Neural cell (in vitro differentiated cells): ENCODE data around the gene CEL.
"Not testable (repeated sequence)": the region's sequence is repeated elsewhere in the genome, so short reads cannot be mapped to it uniquely, and the experiment has no call there.

Experiments used
- EP300 ChIP-seq: fragments of 450-650 bp; conservative IDR thresholded peaks from 2 replicates; pipeline ENCODE4 v1.6.1; 2014; ENCODE audit warnings: antibody characterized with exemption, mild to moderate bottlenecking, moderate library complexity; ENCODE audit not compliant: poor library complexity, severe bottlenecking
- EZH2 ChIP-seq: fragments of 200-600, 300-800 bp; shearing (Covaris generic), sonication (generic); IDR thresholded peaks from 2 replicates; pipeline ENCODE4 v1.6.1; 2014; ENCODE audit warnings: antibody characterized with exemption, low read length, borderline replicate concordance, mild to moderate bottlenecking; ENCODE audit not compliant: insufficient read depth, poor library complexity, severe bottlenecking
- MXI1 ChIP-seq: fragments of 450-650 bp; conservative IDR thresholded peaks from 2 replicates; pipeline ENCODE4 v1.6.1; 2014; ENCODE audit warnings: antibody characterized with exemption, mild to moderate bottlenecking; ENCODE audit not compliant: poor library complexity, severe bottlenecking
- POLR2AphosphoS5 ChIP-seq: IDR thresholded peaks from 2 replicates; pipeline ENCODE4 v1.6.1; 2012
- RAD21 ChIP-seq: fragments of 450-650 bp; conservative IDR thresholded peaks from 2 replicates; pipeline ENCODE4 v1.6.1; 2014; ENCODE audit warnings: antibody characterized with exemption, mild to moderate bottlenecking, moderate library complexity
- SMC3 ChIP-seq: fragments of 450-650 bp; conservative IDR thresholded peaks from 2 replicates; pipeline ENCODE4 v1.6.1; 2014; ENCODE audit warnings: antibody characterized with exemption, mild to moderate bottlenecking, moderate library complexity; ENCODE audit not compliant: poor library complexity
- TAF1 ChIP-seq: IDR thresholded peaks from 2 replicates; pipeline ENCODE4 v1.6.1; 2012; ENCODE audit warnings: low read depth
- TF ChIP-seq, protein P1 (sequence below): fragments of 450-650 bp; IDR thresholded peaks from 2 replicates; pipeline ENCODE4 v1.5.1; 2014; ENCODE audit warnings: antibody characterized with exemption, mild to moderate bottlenecking, moderate library complexity; ENCODE audit not compliant: poor library complexity, severe bottlenecking
- TF ChIP-seq, protein P2 (sequence below): IDR thresholded peaks from 2 replicates; pipeline ENCODE4 v1.6.1; 2012; ENCODE audit warnings: borderline replicate concordance

DNA sequence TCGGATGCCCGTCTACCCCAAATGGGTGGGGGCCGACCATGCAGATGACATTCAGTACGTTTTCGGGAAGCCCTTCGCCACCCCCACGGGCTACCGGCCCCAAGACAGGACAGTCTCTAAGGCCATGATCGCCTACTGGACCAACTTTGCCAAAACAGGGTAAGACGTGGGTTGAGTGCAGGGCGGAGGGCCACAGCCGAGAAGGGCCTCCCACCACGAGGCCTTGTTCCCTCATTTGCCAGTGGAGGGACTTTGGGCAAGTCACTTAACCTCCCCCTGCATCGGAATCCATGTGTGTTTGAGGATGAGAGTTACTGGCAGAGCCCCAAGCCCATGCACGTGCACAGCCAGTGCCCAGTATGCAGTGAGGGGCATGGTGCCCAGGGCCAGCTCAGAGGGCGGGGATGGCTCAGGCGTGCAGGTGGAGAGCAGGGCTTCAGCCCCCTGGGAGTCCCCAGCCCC, 8.8 kb downstream of the CEL start:
- TF ChIP-seq TAF1, MXI1, POLR2AphosphoS5, EZH2, RAD21, EP300, SMC3: not testable (repeated sequence)
- TF ChIP-seq, protein P1, sequence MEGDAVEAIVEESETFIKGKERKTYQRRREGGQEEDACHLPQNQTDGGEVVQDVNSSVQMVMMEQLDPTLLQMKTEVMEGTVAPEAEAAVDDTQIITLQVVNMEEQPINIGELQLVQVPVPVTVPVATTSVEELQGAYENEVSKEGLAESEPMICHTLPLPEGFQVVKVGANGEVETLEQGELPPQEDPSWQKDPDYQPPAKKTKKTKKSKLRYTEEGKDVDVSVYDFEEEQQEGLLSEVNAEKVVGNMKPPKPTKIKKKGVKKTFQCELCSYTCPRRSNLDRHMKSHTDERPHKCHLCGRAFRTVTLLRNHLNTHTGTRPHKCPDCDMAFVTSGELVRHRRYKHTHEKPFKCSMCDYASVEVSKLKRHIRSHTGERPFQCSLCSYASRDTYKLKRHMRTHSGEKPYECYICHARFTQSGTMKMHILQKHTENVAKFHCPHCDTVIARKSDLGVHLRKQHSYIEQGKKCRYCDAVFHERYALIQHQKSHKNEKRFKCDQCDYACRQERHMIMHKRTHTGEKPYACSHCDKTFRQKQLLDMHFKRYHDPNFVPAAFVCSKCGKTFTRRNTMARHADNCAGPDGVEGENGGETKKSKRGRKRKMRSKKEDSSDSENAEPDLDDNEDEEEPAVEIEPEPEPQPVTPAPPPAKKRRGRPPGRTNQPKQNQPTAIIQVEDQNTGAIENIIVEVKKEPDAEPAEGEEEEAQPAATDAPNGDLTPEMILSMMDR: not testable (repeated sequence)
- TF ChIP-seq, protein P2, sequence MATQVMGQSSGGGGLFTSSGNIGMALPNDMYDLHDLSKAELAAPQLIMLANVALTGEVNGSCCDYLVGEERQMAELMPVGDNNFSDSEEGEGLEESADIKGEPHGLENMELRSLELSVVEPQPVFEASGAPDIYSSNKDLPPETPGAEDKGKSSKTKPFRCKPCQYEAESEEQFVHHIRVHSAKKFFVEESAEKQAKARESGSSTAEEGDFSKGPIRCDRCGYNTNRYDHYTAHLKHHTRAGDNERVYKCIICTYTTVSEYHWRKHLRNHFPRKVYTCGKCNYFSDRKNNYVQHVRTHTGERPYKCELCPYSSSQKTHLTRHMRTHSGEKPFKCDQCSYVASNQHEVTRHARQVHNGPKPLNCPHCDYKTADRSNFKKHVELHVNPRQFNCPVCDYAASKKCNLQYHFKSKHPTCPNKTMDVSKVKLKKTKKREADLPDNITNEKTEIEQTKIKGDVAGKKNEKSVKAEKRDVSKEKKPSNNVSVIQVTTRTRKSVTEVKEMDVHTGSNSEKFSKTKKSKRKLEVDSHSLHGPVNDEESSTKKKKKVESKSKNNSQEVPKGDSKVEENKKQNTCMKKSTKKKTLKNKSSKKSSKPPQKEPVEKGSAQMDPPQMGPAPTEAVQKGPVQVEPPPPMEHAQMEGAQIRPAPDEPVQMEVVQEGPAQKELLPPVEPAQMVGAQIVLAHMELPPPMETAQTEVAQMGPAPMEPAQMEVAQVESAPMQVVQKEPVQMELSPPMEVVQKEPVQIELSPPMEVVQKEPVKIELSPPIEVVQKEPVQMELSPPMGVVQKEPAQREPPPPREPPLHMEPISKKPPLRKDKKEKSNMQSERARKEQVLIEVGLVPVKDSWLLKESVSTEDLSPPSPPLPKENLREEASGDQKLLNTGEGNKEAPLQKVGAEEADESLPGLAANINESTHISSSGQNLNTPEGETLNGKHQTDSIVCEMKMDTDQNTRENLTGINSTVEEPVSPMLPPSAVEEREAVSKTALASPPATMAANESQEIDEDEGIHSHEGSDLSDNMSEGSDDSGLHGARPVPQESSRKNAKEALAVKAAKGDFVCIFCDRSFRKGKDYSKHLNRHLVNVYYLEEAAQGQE: not testable (repeated sequence)
